Keratinocyte (primary cell): ENCODE measurements around the gene MZB1.

ENCODE experiments used
- EZH2 ChIP-seq: IDR thresholded peaks from one replicate; pipeline ENCODE4 v1.6.1; 2012; ENCODE audit warnings: inconsistent platforms, mild to moderate bottlenecking, low read length, moderate library complexity
- TF ChIP-seq, protein P1 (sequence below), 3 experiments: IDR thresholded peaks in 1 of 3; conservative IDR thresholded peaks in 1 of 3; optimal IDR thresholded peaks in 1 of 3; 2 replicates in 2 of 3; 3 replicates in 1 of 3; pipeline versions ENCODE3 to v1.5.1; 2011; ENCODE audit warnings: low read length in 3 of 3, mild to moderate bottlenecking in 3 of 3, moderate library complexity in 2 of 3, control low read depth in 1 of 3, inconsistent platforms in 1 of 3; ENCODE audit not compliant: insufficient read depth in 2 of 3; ENCODE audit errors: extremely low read depth in 1 of 3

DNA sequence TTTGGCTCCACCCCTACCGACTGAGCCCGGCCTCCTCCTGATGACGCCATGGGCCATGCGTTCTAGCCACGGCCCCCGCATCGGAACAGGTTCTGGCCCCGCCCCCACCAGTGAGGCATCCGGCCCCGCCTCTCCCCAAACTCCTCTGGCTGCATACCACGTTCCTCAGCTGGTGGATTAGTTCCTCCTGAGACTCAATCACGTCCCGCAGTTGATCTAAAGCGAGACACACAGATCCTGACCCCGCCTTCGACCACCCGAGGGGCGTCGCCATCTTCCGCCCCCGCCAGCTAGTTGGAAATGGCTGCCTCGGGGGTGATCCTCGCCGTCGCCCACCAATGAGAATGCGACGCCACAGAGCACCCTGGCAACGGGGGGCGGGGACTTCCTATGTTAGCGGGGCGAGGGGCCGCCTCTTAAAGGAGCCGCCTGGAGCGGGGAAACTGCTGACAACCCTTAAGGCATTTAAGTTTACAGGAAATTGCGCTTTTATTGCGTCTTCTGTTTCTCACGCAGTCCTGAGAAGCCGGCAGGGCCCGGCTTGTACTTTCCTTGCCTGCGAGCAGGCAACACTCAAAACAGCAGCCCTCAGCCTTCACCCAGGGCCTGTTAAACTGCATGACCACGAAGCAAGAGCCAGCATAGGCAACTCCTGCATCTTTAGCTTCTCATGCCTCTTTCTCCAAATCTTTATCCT, 14.2 kb upstream of the MZB1 start, which contains the start of gene SPATA24:
- TF ChIP-seq, protein P1, sequence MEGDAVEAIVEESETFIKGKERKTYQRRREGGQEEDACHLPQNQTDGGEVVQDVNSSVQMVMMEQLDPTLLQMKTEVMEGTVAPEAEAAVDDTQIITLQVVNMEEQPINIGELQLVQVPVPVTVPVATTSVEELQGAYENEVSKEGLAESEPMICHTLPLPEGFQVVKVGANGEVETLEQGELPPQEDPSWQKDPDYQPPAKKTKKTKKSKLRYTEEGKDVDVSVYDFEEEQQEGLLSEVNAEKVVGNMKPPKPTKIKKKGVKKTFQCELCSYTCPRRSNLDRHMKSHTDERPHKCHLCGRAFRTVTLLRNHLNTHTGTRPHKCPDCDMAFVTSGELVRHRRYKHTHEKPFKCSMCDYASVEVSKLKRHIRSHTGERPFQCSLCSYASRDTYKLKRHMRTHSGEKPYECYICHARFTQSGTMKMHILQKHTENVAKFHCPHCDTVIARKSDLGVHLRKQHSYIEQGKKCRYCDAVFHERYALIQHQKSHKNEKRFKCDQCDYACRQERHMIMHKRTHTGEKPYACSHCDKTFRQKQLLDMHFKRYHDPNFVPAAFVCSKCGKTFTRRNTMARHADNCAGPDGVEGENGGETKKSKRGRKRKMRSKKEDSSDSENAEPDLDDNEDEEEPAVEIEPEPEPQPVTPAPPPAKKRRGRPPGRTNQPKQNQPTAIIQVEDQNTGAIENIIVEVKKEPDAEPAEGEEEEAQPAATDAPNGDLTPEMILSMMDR (optimal IDR thresholded peaks at IDR 0.05 in 1 of 3, IDR thresholded peaks at IDR 0.05 in 1 of 3, conservative IDR thresholded peaks at IDR 0.05 in 1 of 3; ENCODE audit: extremely low read depth in 1 of 3, insufficient read depth in 2 of 3, low read length in 3 of 3) = no peak
- no peak for TF ChIP-seq EZH2
